MV-4-11 (cell line): ENCODE results near the gene ZSWIM3.
"Not testable (repeated sequence)": the region's sequence is repeated elsewhere in the genome, so short reads cannot be mapped to it uniquely, and the experiment has no call there.

Experiments used
- DNase-seq: peaks from one replicate; lab custom pipeline; 2025; lab: John Stamatoyannopoulos, UW

ZSWIM3 gene

DNA sequence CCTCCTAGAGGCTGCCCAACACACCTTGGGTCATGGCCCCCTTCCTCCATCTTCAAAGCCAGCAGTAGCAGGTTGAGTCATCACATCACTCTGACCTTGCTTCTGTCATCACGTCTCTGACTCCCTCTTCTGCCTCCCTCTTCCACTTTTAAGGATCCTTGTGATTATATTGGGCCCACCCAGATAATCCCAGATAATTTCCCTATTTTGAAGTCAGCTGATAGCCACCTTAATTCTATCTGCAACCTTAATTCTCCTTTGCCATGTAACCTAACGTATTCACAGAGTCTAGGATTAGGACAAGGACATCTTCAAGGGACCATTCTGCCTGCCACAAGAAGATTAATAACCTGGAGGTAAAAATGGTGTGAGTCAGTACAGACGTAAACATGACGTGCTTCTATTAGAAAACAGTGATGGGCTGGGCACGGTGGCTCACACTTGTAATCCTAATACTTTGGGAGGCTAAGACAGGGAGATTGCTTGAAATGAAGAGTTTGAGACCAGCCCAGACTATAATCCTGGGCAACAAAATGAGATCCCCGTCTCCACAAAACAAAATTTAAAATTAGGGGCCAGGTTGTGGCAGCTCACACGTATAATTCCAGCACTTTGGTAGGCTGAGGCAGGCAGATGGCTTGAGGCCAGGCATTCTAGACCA, 3.3 kb downstream of the ZSWIM3 start:
- no peak for DNase-seq

DNA sequence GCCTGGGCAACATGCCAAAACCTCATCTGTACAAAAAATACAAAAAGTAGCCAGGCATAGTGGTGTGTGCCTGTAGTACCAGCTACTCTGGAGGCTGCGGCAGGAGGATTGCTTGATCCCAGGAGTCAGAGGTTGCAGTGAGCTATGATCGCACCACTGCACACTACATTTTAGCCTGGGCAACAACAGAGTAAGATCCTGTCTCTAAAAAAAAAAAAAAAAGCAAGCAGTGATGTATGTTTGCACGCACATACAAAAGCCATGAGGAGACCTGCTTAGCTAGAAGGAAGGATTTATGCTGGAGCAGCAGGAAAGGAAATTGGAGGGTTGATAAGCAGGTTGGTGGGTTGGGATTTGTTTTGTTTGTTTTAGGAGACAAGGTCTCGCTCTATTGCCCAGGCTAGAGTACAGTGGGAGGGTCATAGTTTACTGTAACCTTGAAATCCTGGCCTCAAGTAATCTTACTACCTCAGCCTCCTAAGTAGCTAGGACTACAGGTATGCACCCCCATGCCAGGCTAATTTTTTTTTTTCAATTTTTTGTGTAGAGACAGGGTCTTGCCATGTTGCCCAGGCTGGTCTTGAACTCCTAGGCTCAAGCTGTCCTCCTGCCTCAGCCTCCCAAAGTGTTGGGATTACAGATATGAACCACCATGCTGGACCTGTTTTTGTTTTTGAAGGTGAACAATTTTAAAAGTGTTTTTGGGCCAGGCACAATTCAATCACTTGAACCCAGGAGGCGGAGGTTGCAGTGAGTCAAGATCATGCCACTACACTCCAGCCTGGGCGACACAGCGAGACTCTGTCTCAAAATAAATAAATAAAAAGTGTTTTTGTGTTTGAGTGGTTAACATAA, 4.0 kb downstream of the ZSWIM3 start:
- no peak for DNase-seq

DNA sequence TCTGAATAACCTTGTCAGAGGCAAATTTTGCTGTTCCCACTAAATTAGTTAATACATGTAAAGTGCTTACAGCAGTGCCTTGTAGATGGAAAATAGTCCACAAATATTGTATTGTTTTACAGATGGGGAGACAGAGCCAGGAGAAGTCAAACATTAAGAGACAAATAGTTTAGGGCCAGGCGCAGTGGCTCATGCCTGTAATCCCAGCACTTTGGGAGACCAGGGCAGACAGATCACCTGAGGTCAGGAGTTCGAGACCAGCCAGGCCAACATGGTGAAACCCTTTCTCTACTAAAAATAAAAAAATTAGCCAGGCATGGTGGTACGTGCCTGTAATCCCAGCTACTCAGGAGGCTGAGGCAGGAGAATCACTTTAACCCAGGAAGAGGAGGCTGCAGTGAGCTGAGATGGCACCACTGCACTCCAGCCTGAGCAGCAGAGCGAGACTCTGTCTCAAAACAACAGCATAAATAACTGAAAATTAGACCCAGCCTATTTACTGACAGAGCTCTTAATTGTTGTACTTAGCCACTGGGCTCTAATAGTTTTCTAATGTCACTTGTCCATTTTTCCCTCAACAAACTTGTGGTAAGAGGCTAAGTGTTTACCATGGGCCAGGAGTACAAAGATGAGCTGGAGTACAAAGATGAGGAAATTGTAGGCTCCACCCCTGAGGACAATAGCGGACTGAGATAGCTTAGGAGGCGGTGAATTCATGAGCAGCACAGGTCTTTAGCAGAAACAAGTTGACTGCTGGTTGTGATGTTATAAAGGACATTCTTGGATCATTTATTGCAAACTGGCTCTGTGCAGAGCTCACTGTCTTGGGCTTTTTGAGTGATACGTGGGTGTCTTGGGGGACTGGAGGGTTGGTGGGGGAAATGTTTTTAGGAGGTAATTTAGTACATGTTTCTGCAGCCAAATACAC, 6.4 kb downstream of the ZSWIM3 start:
- peak; percentile 6 for DNase-seq

DNA sequence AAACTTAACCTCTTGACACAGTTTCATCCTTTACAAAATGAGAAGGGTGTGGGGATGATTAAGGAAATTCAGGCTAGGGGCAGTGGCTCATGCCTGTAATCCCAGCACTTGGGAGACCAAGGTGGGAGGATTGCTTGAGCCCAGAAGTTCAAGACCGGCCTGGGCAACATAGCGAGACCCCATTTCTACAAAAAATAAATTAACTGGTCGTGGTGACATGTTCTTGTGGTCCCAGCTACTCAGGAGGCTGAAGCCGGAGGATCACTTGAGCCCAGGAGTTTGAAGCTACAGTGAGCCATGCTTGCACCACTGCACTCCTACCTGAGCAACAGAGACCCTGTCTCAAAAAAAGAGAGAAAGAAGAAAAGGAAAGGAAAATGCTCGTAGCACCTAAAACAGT, 9.0 kb downstream of the ZSWIM3 start:
- DNase-seq, result no peak

GRCh38 chr20:45867136-45867818, 9.9 kb downstream of the ZSWIM3 start:
- DNase-seq, result no peak

DNA sequence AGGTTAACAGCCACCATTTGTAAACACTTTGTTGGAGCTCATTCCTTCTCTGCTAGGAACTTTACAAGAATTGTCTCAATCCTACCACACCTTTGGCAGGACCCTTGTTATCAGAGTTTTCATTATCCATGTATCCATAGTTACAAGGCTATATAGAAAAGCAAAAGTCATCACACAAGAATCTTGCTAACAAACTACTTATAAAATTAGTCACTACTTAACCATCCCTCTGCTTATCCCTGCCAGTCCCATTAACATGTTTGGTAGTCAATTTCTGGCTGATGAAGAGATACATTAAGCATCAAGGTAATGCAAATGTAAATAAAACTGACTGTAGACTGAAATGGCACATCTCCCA, 10.4 kb downstream of the ZSWIM3 start:
- no peak for DNase-seq

GRCh38 chr20:45872626-45873025, 15.2 kb downstream of the ZSWIM3 start:
- no peak for DNase-seq

DNA sequence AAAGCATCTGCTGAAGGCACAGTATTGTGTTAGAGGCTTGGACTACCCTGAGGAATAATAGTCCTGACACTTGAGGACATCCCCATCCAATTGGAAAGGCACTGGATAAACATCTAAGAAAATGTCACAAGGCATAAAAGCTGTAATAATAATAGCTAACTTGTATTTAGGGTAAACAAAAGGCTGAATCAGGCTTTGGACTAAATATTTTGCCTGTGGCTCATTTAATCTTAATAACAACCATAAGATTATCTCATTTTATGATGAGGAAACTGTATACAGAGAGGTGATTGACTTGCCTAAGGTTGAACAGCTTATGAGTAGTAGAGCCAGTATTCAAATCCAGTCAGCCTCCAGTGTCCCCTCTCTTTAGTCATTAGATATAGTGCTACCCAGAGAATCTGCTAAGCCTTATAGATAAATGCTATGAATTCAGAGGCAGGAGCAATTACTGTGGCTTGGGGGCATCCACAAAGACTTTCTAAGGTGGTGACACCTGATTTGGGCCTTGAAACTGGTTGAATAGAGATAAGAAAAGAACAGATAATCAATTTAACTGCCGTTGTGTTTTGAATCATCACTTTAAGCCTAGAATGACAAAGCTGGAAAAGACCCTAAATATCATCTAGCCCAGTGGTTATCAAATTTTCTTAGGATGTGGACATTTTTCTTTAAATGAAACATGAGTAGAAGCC, 16.1 kb downstream of the ZSWIM3 start:
- no peak for DNase-seq

- DNase-seq, result not testable (repeated sequence)
Observed at GRCh38 chr20:45874104-45874481, 16.7 kb downstream of the ZSWIM3 start.

- DNase-seq, result no peak
Observed at GRCh38 chr20:45874576-45874975, 17.2 kb downstream of the ZSWIM3 start.

- no peak for DNase-seq
Observed at GRCh38 chr20:45878076-45878761, 20.8 kb downstream of the ZSWIM3 start.

DNA sequence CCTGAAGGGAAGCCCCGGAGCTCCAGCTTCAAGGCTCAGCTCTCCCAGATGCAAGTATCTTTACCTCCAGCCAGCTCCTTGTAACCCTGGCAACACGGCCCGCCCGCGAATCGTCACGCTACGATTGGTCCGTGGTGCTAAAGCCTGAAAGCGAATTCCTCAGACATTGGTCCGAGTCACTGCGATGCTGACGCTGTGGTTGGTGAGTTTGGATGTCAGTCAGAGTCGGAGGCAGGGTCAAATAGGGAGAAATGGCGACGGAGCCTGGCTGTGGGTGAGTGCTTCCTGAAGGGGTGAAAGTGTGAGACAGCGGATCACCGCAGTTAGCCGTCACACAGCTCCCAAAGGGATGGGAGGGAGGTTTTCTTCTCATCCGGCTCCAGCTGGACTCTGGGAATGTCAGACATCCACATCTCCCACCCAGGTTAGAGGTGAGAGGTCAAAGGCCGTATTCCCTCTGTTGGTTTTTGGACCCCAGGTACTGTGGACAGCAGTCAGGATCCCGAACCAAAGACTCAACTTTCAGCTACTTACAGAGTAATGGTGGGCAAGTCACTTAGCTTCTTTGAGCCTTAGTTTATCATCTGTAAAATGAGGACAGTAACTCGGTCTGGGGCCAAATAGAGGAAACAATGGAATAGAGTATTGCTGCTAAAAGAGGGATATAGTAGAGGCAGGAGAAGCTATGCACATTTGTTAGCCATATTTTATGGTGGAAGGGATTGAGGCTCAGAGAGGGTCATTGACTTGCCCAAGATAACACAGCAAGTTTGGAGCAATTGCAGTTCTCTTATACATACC, 23.8 kb downstream of the ZSWIM3 start, which contains the start of gene ZSWIM1:
Gene ZSWIM1 (plus strand): TSS at position 240 of the 801 bp plus-strand sequence. CDS start 1,366 bp downstream, outside the sequence.
- peak; percentile 99 for DNase-seq

DNA sequence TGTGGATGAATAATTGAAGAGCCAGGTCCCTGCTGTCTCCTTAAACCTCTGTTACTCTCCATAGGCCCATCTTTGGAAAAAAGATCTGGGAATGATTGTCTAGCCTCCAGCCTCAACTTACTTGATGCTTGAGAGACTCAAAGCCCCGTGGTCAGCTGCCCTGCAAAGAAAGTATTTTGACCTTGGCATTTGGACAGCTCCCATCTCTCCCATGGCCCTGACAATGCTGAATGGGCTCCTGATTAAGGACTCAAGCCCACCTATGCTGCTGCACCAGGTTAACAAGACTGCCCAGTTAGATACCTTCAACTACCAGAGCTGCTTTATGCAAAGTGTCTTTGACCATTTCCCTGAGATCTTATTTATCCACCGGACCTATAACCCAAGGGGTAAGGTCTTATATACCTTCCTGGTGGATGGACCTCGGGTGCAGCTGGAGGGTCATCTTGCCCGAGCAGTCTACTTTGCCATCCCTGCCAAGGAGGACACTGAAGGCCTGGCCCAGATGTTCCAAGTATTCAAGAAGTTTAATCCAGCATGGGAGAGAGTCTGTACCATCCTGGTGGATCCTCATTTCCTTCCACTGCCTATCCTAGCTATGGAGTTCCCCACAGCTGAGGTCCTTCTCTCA, 25.2 kb downstream of the ZSWIM3 start:
- no peak for DNase-seq

GRCh38 chr20:45883100-45883469, 25.7 kb downstream of the ZSWIM3 start:
- DNase-seq, result no peak

GRCh38 chr20:45886590-45887345, 29.4 kb downstream of the ZSWIM3 start:
- DNase-seq, result no peak

DNA sequence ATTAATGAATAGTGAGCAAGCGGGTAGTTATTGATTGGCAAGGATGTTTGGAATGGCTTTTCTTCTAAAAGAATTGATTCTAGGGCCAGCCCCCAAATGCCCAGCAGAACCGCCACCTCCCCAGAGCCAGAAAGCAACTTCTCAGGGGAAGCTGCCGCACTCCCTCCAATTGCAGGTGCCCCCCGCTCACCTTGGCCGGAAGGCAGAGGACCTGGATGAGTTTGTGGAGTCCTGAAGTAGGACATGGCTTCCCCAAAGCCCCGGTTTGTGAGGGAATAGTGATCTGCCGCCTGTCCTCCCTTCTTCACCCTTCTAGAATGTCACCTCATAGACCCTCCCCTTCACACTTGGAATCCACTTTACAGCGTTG, 29.9 kb downstream of the ZSWIM3 start, which contains the start of gene SPATA25:
Gene SPATA25 (minus strand): TSS at position 277 of the 370 bp plus-strand sequence. CDS start 32 bp downstream, at position 245.
- DNase-seq, result no peak

GRCh38 chr20:45888681-45889080, 31.3 kb downstream of the ZSWIM3 start:
- DNase-seq, result no peak
